GM18505 (cell line): ENCODE results near the gene STX8.
"Not testable (repeated sequence)": the region's sequence is repeated elsewhere in the genome, so short reads cannot be mapped to it uniquely, and the experiment has no call there.

Experiments
- ATAC-seq: cut with Tn5 transposase; IDR thresholded peaks from one replicate; pipeline ENCODE4 v1.9.1; 2021; ENCODE audit not compliant: unreplicated experiment
- POLR2A ChIP-seq: IDR thresholded peaks from 4 replicates; pipeline ENCODE4 v1.6.1; 2011; ENCODE audit warnings: borderline replicate concordance; ENCODE audit not compliant: insufficient read depth, insufficient read length; ENCODE audit errors: extremely low read depth

Gene STX8

DNA sequence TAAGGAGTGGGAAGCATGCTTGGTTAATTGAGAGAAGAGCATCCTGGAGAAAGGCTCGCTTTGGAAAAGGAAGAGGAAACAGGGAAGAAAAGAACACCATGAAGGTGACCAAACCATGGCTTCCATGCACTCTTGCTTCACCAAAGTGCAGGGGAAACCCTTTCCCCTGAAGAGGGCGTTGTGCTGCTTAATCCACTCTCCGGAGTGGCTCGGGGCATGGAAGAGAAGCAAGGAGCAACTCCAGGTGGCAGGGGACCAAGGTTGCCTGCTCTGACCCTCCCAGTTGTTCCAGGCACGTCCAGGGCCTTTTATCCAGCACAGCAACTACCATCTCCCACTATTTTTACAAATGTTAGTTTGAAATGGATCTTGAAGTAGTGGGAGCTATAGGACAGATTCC, 108.1 kb downstream of the STX8 start:
- no peak for ATAC-seq

DNA sequence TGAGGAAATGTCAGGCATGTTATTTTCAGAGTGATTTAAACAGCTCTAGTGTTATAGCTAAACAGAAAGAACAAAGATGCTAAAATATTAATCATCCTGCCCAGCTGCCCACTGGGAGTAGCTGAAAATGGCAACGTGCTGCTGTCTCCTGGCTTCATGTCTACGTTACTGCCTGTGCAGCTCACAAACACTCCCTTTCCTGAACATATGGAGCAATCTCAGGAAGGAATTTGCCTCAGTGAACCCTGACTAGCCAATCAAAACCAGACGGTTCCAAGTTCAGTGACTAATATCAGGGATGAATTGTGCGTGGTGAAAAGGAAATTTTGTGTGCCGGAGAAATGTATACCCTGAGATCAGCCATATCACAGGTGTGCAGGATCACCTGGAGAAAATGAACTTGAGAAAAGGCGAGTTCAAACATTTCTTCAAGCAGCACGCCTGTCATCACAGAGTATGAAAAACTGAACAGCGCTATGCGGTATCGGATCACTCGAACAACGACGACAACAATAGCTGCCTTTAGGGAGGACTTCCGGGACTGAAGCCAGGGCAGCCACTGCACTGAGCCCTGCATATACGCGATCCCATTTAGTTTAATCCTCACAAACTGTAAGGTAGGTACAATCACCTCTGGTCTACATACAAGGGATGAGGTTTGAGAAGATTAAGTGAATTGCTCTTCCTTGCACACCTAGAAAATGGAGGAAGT, 110.3 kb downstream of the STX8 start:
- no peak for TF ChIP-seq POLR2A
- ATAC-seq: no peak

More for the DNA sequence above, 108.1 kb downstream of the STX8 start:
- TF ChIP-seq POLR2A: no peak

- ATAC-seq: no peak
- TF ChIP-seq POLR2A: no peak
Observed at GRCh38 chr17:9457005-9457404, 118.6 kb downstream of the STX8 start.

DNA sequence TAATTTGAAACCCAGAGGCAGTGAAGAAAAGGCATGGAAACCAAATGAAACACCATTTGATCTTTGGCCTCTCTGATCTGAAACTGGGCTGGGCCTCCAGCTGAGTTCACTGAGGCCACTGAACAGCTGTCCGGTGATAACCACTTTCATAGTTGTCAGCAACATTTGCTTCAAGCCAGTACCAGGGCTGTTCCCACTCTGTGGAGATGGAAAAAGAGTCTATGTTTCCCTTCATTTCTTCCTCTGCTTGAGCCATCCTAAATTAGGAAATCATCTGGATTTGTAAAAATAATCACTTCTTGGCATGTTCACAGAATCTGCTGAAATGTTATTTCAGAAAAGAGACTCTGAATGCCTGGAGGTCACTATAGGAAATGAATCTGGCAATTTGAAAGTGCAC, 119.3 kb downstream of the STX8 start:
- TF ChIP-seq POLR2A: no peak
- ATAC-seq: no peak

DNA sequence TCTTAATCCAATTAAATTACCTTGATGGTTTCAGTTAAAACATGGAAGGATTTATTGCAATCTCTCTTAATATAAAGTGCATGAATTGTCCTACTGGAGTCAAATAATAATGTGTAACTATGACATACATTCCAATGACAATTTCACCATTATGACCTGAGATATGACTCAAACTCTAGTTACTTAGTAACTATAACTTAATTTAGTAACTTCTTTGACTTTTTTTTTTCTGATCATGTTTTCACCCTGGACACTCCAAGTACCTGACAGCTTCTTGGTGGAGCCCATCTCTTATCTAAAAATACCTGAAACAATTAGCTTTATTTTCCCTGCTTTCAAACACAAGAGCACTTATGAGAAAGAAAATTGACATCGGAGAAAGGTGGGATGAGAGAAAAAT, 123.7 kb downstream of the STX8 start:
- no peak for TF ChIP-seq POLR2A
- no peak for ATAC-seq

DNA sequence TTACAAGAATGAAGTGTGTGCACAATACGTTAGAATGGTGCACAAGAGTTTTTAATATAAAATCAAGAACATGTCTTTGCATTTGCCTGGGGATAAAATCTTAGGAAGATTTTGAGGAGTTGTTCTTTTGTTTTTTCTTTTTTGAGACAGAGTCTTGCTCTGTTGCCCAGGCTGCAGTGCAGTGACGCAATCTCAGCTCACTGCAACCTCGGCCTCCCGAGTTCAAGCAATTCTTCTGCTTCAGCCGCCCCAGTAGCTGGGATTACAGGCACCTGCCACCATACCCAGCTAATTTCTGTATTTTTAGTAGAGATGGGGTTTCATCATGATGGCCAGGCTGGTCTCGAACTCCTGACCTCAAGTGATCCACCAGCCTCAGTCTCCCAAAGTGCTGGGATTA, 128.3 kb downstream of the STX8 start:
- ATAC-seq: not testable (repeated sequence)

- TF ChIP-seq POLR2A: no peak
- no peak for ATAC-seq
Observed at GRCh38 chr17:9446528-9446927, 129.1 kb downstream of the STX8 start.

- no peak for TF ChIP-seq POLR2A
- no peak for ATAC-seq
Observed at GRCh38 chr17:9445424-9445823, 130.2 kb downstream of the STX8 start.

- TF ChIP-seq POLR2A: no peak
- ATAC-seq: no peak
Observed at GRCh38 chr17:9444687-9445086, 130.9 kb downstream of the STX8 start.

DNA sequence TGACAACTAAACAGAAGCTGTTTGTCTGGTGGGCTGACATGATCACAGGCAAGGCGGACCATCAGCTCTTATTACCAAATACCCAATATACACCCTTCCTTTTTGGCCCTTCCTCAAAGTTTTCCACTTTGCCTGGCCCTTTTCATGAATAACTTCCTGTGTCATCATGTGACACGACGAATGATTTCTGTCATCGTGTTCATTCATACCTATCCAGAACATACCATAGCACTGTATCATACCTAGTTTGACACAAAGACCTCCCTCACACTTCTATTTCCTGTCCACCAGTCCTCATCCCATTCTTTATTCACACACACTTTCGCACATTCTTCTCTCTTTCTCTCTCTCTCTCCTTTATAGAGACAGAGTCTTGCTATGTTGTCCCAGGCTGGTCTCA, 131.8 kb downstream of the STX8 start:
- no peak for ATAC-seq
- TF ChIP-seq POLR2A: no peak

- no peak for ATAC-seq
- no peak for TF ChIP-seq POLR2A
Observed at GRCh38 chr17:9439851-9440250, 135.8 kb downstream of the STX8 start.

GRCh38 chr17:9436630-9437029, 139.0 kb downstream of the STX8 start:
- TF ChIP-seq POLR2A: no peak
- no peak for ATAC-seq

GRCh38 chr17:9435165-9435564, 140.5 kb downstream of the STX8 start:
- no peak for TF ChIP-seq POLR2A
- no peak for ATAC-seq

DNA sequence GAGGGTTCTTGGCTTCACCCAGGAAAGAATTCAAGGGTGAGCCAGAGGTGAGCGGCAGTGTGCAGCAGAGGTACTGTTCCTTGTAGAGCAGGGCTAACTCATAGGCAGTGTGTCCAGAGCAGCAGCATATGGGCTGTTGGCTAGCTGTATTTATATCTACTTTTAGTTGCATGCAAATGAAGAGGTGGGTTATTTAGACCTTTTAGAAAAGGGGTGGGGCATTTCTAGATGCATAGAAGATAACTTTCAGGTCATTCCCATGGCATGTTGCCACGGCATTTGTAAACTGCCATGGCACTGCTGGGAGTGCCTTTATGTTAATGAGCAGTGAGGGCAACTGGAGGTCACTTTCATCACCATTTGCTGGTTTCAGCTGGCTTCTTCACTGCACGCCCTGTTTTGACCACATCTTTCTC, 141.0 kb downstream of the STX8 start:
- no peak for ATAC-seq
- TF ChIP-seq POLR2A: no peak

DNA sequence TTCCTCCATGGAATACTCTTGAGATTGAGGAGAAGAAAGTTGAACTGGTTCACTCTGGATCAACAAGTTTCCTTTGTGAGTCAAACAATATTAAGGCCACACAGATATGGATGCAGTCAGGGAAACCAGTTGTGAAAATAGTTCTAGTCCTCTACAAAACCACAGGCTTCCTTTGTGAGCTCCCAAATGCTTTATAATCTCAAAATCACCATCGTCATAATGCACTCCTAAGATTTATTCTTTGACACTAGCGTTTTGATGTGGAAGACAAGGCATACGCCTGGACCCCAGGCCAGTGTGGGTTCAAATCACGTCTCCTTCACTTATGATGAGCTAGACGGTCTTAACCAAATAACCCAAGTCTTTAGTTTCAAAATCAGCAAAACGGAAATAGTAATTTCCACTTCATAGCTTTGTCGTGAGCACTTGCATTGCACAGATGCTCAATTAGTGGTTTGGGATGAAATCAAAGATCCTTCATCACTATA, 142.6 kb downstream of the STX8 start:
- TF ChIP-seq POLR2A: no peak
- ATAC-seq: peak; percentile 33
